ENCODE measurements around the gene AMBRA1.

The AMBRA1 gene

GRCh38 chr11:46426233-46426991, 167.4 kb downstream of the AMBRA1 start:
- Histone ChIP-seq H3K9me3 (ENCODE audit: insufficient read depth, low read length, severe bottlenecking) (no peaks in the 10 kb centered on the region), H3K4me2 (ENCODE audit: insufficient read depth, low read length) (no peak overlapping the region), H3K4me1 (ENCODE audit: insufficient read depth, low read length) (no peaks in the 10 kb centered on the region), H3K4me3 (ENCODE audit: low read depth in 1 of 2, low read length in 2 of 2) (no peak overlapping the region), H4K20me1 (ENCODE audit: insufficient read depth, low read length) (peaks cover 3% of the 10 kb centered on the region), H3K9ac (ENCODE audit: low read depth, low read length) (no peak overlapping the region), H2AFZ (ENCODE audit: low read depth, low read length) (no peak overlapping the region), H3K27me3 (ENCODE audit: insufficient read depth, low read length, poor library complexity) (no peaks in the 10 kb centered on the region), H3K36me3 (ENCODE audit: insufficient read depth, low read length) (peaks cover 64% of the 10 kb centered on the region), H3K27ac (ENCODE audit: low read length) (no peak overlapping the region), H3K79me2 (ENCODE audit: insufficient read depth, low read length) (no peaks in the 10 kb centered on the region)
- DNase-seq = no peak
- ATAC-seq (ENCODE audit: insufficient read depth, low read depth) = no peak
- TF ChIP-seq EZH2 (IDR thresholded peaks at IDR 0.05; ENCODE audit: borderline replicate concordance, low read depth, low read length, severe bottlenecking) (no peak), CTCF (IDR thresholded peaks at IDR 0.05; ENCODE audit: borderline replicate concordance, extremely low read depth, low read length, poor library complexity, severe bottlenecking) (no peak)

- DNase-seq = no peak
Observed at GRCh38 chr11:46422588-46422987, 171.2 kb downstream of the AMBRA1 start.

GRCh38 chr11:46421257-46421880, 172.5 kb downstream of the AMBRA1 start:
- Histone ChIP-seq H3K36me3 (ENCODE audit: insufficient read depth, low read length) (peaks cover 72% of the 10 kb centered on the region), H2AFZ (ENCODE audit: low read depth, low read length) (no peak overlapping the region), H3K79me2 (ENCODE audit: insufficient read depth, low read length) (no peaks in the 10 kb centered on the region), H3K27me3 (ENCODE audit: insufficient read depth, low read length, poor library complexity) (no peaks in the 10 kb centered on the region), H3K9me3 (ENCODE audit: insufficient read depth, low read length, severe bottlenecking) (no peaks in the 10 kb centered on the region), H3K4me3 (ENCODE audit: low read depth in 1 of 2, low read length in 2 of 2) (no peak overlapping the region), H3K4me1 (ENCODE audit: insufficient read depth, low read length) (peaks cover 3% of the 10 kb centered on the region; the same call in 1 of the 2 replicates), H3K9ac (ENCODE audit: low read depth, low read length) (no peak overlapping the region), H3K4me2 (ENCODE audit: insufficient read depth, low read length) (no peak overlapping the region), H4K20me1 (ENCODE audit: insufficient read depth, low read length) (0 out of 2 replicates have a peak, but pooled peaks cover 3% of the 10 kb centered on the region), H3K27ac (ENCODE audit: low read length) (no peak overlapping the region)
- no peak for ATAC-seq (ENCODE audit: insufficient read depth, low read depth)
- DNase-seq = no peak
- TF ChIP-seq CTCF (IDR thresholded peaks at IDR 0.05; ENCODE audit: borderline replicate concordance, extremely low read depth, low read length, poor library complexity, severe bottlenecking) = no peak
- no peak for TF ChIP-seq EZH2 (IDR thresholded peaks at IDR 0.05; ENCODE audit: borderline replicate concordance, low read depth, low read length, severe bottlenecking)

More at GRCh38 chr11:46422588-46422987, 171.2 kb downstream of the AMBRA1 start:
- Histone ChIP-seq H3K79me2 (ENCODE audit: insufficient read depth, low read length) (no peaks in the 10 kb centered on the region), H3K27ac (ENCODE audit: low read length) (no peak overlapping the region), H2AFZ (ENCODE audit: low read depth, low read length) (no peak overlapping the region), H3K4me1 (ENCODE audit: insufficient read depth, low read length) (no peaks in the 10 kb centered on the region), H4K20me1 (ENCODE audit: insufficient read depth, low read length) (no peaks in the 10 kb centered on the region), H3K27me3 (ENCODE audit: insufficient read depth, low read length, poor library complexity) (no peaks in the 10 kb centered on the region), H3K9ac (ENCODE audit: low read depth, low read length) (no peak overlapping the region), H3K4me3 (ENCODE audit: low read depth in 1 of 2, low read length in 2 of 2) (no peak overlapping the region), H3K9me3 (ENCODE audit: insufficient read depth, low read length, severe bottlenecking) (no peaks in the 10 kb centered on the region), H3K36me3 (ENCODE audit: insufficient read depth, low read length) (peaks cover 65% of the 10 kb centered on the region), H3K4me2 (ENCODE audit: insufficient read depth, low read length) (no peak overlapping the region)
- no peak for ATAC-seq (ENCODE audit: insufficient read depth, low read depth)
- no peak for TF ChIP-seq CTCF (IDR thresholded peaks at IDR 0.05; ENCODE audit: borderline replicate concordance, extremely low read depth, low read length, poor library complexity, severe bottlenecking)
- no peak for TF ChIP-seq EZH2 (IDR thresholded peaks at IDR 0.05; ENCODE audit: borderline replicate concordance, low read depth, low read length, severe bottlenecking)
